H9 (cell line): Measurements from ENCODE around the gene MRC2. TPM values are rescaled to one million over a fixed set of nuclear protein-coding genes. Genes with fewer than 3 reads are reported as not detected.

Source experiments
- DNase-seq: peaks from one replicate; pipeline ENCODE4 v3.0.0-alpha.2; 2017
- H2AFZ ChIP-seq: one replicate; pipeline ENCODE4 v1.6.1; 2013; ENCODE audit warnings: mild to moderate bottlenecking, low read length, control low read depth, moderate library complexity
- H2AK5ac ChIP-seq: 2 replicates; pipeline ENCODE4 v1.6.1; 2013; ENCODE audit warnings: low read length, control low read depth, mixed read lengths; ENCODE audit not compliant: insufficient read length
- H2BK120ac ChIP-seq: one replicate; pipeline ENCODE4 v1.6.1; 2013; ENCODE audit warnings: low read depth, mild to moderate bottlenecking, low read length, control low read depth, inconsistent platforms; ENCODE audit not compliant: poor library complexity, severe bottlenecking
- H2BK12ac ChIP-seq: 2 replicates; pipeline ENCODE4 v1.6.1; 2013; ENCODE audit warnings: low read length, control low read depth, mixed read lengths, low read depth; ENCODE audit not compliant: insufficient read length
- H2BK15ac ChIP-seq: 2 replicates; pipeline ENCODE4 v1.6.1; 2013; ENCODE audit warnings: low read depth, low read length, control low read depth
- H2BK20ac ChIP-seq: one replicate; pipeline ENCODE4 v1.6.1; 2013; ENCODE audit warnings: low read depth, mild to moderate bottlenecking, low read length, control low read depth, inconsistent platforms; ENCODE audit not compliant: poor library complexity, severe bottlenecking
- H2BK5ac ChIP-seq: 2 replicates; pipeline ENCODE4 v1.6.1; 2013; ENCODE audit warnings: low read length, control low read depth, mixed read lengths; ENCODE audit not compliant: insufficient read length
- H3K14ac ChIP-seq: 2 replicates; pipeline ENCODE4 v1.6.1; 2013; ENCODE audit warnings: low read length, control low read depth; ENCODE audit not compliant: insufficient read depth
- H3K18ac ChIP-seq: 2 replicates; pipeline ENCODE4 v1.6.1; 2013; ENCODE audit warnings: low read depth, mild to moderate bottlenecking, mixed read lengths, low read length, control low read depth; ENCODE audit not compliant: insufficient read length
- H3K23ac ChIP-seq: 2 replicates; pipeline ENCODE4 v1.6.1; 2013; ENCODE audit warnings: low read length, control low read depth, mixed read lengths, low read depth; ENCODE audit not compliant: insufficient read length
- H3K23me2 ChIP-seq: 2 replicates; pipeline ENCODE4 v1.6.1; 2013; ENCODE audit warnings: low read depth, mild to moderate bottlenecking, mixed read lengths, low read length, control low read depth; ENCODE audit not compliant: insufficient read length, poor library complexity, severe bottlenecking
- H3K27ac ChIP-seq: 2 replicates; pipeline ENCODE4 v1.5.1; 2013; ENCODE audit warnings: low read length, control low read depth, mixed read lengths, low read depth; ENCODE audit not compliant: insufficient read length
- H3K27me3 ChIP-seq: 2 replicates; pipeline ENCODE4 v1.6.1; 2013; ENCODE audit warnings: low read length, control low read depth, inconsistent platforms; ENCODE audit not compliant: insufficient read depth
- H3K4ac ChIP-seq: 2 replicates; pipeline ENCODE4 v1.6.1; 2013; ENCODE audit warnings: low read depth, mild to moderate bottlenecking, control low read depth, inconsistent platforms, low read length, moderate library complexity
- H3K4me1 ChIP-seq: 2 replicates; pipeline ENCODE4 v1.6.1; 2013; ENCODE audit warnings: low read length, control low read depth, inconsistent platforms; ENCODE audit not compliant: insufficient read depth
- H3K4me2 ChIP-seq: 2 replicates; pipeline ENCODE4 v1.6.1; 2013; ENCODE audit warnings: low read length, control low read depth, mixed read lengths; ENCODE audit not compliant: insufficient read length, insufficient read depth
- H3K56ac ChIP-seq: 2 replicates; pipeline ENCODE4 v1.6.1; 2013; ENCODE audit warnings: low read depth, mild to moderate bottlenecking, mixed read lengths, low read length, control low read depth; ENCODE audit not compliant: insufficient read length
- H3K79me1 ChIP-seq: 2 replicates; pipeline ENCODE4 v1.6.1; 2013; ENCODE audit warnings: low read depth, mild to moderate bottlenecking, moderate library complexity, low read length, control low read depth, inconsistent platforms; ENCODE audit not compliant: insufficient read depth, poor library complexity, severe bottlenecking
- H3K79me2 ChIP-seq: 2 replicates; pipeline ENCODE4 v1.6.1; 2013; ENCODE audit warnings: low read length, control low read depth, inconsistent platforms; ENCODE audit not compliant: insufficient read depth
- H3K9ac ChIP-seq: 2 replicates; pipeline ENCODE4 v1.6.1; 2013; ENCODE audit warnings: low read length, control low read depth, mixed read lengths; ENCODE audit not compliant: insufficient read length; ENCODE audit errors: extremely low read depth
- H3K9me3 ChIP-seq: one replicate; pipeline ENCODE4 v1.6.1; 2013; ENCODE audit warnings: low read depth, low read length, inconsistent platforms; ENCODE audit not compliant: control insufficient read depth
- H3T11ph ChIP-seq: one replicate; pipeline ENCODE4 v1.6.1; 2013; ENCODE audit warnings: mild to moderate bottlenecking, low read length, control low read depth, inconsistent platforms
- H4K20me1 ChIP-seq: one replicate; pipeline ENCODE4 v1.6.1; 2013; ENCODE audit not compliant: control insufficient read depth, insufficient read length, insufficient read depth
- H4K5ac ChIP-seq: 2 replicates; pipeline ENCODE4 v1.6.1; 2013; ENCODE audit warnings: low read depth, mild to moderate bottlenecking, mixed read lengths, low read length, control low read depth; ENCODE audit not compliant: insufficient read length
- H4K8ac ChIP-seq: replicated peaks from 2 replicates; pipeline ENCODE4 v1.6.1; 2013; ENCODE audit warnings: low read length, control low read depth, mixed read lengths, low read depth; ENCODE audit not compliant: insufficient read length
- H4K91ac ChIP-seq: 2 replicates; pipeline ENCODE4 v1.6.1; 2013; ENCODE audit warnings: low read depth, mild to moderate bottlenecking, moderate library complexity, mixed read lengths, low read length, control low read depth; ENCODE audit not compliant: insufficient read length
- H3K27ac Mint-ChIP-seq, 3 experiments: 2 replicates in 2 of 3; 3 replicates in 1 of 3; pipeline ENCODE4 v1.8.0; 2020 to 2021; ENCODE audit warnings: mixed read lengths in 3 of 3, mild to moderate bottlenecking in 1 of 3, moderate library complexity in 1 of 3
- H3K27me3 Mint-ChIP-seq: 2 replicates; pipeline ENCODE4 v1.8.0; 2021; ENCODE audit warnings: low read depth, mild to moderate bottlenecking, moderate library complexity, mixed read lengths
- H3K36me3 Mint-ChIP-seq, 3 experiments: 2 replicates in 2 of 3; 3 replicates in 1 of 3; pipeline ENCODE4 v1.8.0; 2020 to 2021; ENCODE audit warnings: low read depth in 3 of 3, mixed read lengths in 3 of 3; ENCODE audit not compliant: insufficient read depth in 1 of 3
- H3K4me1 Mint-ChIP-seq, 2 experiments: 2 replicates each; pipeline ENCODE4 v1.8.0; 2020; ENCODE audit warnings: mixed read lengths in 2 of 2
- H3K4me3 Mint-ChIP-seq, 2 experiments: 2 replicates in 1 of 2; 3 replicates in 1 of 2; pipeline ENCODE4 v1.8.0; 2020 to 2021; ENCODE audit warnings: mild to moderate bottlenecking in 2 of 2, mixed read lengths in 2 of 2, moderate library complexity in 1 of 2
- H3K9me3 Mint-ChIP-seq, 2 experiments: 2 replicates in 1 of 2; 3 replicates in 1 of 2; pipeline ENCODE4 v1.8.0; 2020; ENCODE audit warnings: mild to moderate bottlenecking in 2 of 2, mixed read lengths in 2 of 2, moderate library complexity in 1 of 2
- WGBS: extraction: QIAGEN DNeasy Blood & Tissue Kit; methylation state at CpG from one replicate; pipeline ENCODE4 v1.1.7; 2013; ENCODE audit warnings: missing lambda C conversion rate, low lambda C conversion rate, mixed read lengths; ENCODE audit not compliant: insufficient read length; ENCODE audit errors: extremely low coverage; 5-methylcytosine and 5-hydroxymethylcytosine counted together
- total RNA-seq: library from RNA; stranded (reverse); gene quantifications from 2 replicates; pipeline ENCODE4 v1.2.1, GENCODE V29; 2021
- TF ChIP-seq, protein P1 (sequence below): fragments of 200-600 bp; sonication (generic); conservative IDR thresholded peaks from 3 replicates; pipeline ENCODE4 v1.8.0; 2021; ENCODE audit warnings: antibody characterized with exemption, mild to moderate bottlenecking

Gene MRC2
- total RNA-seq, 1 experiment from 2014 or later = 18.7 TPM

DNA sequence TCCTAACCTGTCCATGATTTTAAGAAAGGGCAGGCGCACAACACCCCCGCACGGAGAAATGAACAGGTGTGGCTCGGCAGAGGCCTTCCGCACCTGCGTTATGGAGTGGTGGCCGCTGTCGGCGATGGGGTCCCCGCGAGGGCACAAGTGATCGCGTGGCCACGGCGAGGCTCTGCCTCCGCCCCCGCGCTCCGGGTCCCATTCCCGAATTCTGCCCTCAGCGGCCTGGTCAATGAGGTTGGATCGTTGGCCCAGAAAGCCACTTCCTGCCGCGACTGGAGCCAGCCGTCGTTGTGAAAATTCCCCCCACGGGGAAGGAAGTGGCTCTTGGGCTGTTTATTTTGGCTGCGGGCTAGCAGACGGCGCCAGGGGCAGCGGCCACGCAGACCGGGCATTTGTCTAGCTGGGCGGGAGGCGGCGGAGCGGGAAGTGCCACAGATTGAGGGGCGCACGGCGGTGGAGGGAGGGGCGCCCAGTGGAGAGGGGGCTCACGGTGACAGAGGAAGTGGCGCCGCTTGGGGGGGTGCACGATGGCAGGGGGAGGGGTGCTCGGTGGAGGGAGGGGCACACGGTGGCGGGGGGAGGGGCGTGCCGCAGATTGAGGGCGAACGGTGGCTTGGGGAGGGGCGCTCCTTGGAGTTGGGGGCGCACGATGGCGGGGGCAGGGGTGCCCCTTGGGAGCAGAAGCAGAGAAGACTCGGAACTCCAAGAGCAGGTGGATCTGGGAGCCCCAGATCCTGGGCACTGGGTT is 25.0 kb downstream of the MRC2 start:
- Histone ChIP-seq H3K4me1 (no peaks in the 10 kb centered on the region; the same call in 1 of the 2 replicates), H3K79me2 (no peaks in the 10 kb centered on the region), H2BK15ac (no peak overlapping the region), H3K23me2 (peaks cover 11% of the 10 kb centered on the region), H3K23ac (no peak overlapping the region), H2BK120ac (peak overlapping the region; percentile 74), H4K5ac (no peak overlapping the region), H3K27me3 (no peaks in the 10 kb centered on the region; the same call in 1 of the 2 replicates), H3K79me1 (no peaks in the 10 kb centered on the region), H3K4me2 (peak overlapping the region; percentile 50), H2BK12ac (peak overlapping the region; percentile 48), H3K9ac (peak overlapping the region; percentile 42), H3K56ac (no peak overlapping the region), H2AK5ac (no peak overlapping the region), H3T11ph (no peak overlapping the region), H3K4ac (no peak overlapping the region), H4K91ac (no peak overlapping the region), H4K8ac (no peak overlapping the region), H2BK20ac (peak overlapping the region; percentile 15), H3K18ac (peak overlapping the region; percentile 90), H3K27ac (no peak overlapping the region), H4K20me1 (no peaks in the 10 kb centered on the region), H3K9me3 (no peaks in the 10 kb centered on the region), H2AFZ (no peak overlapping the region), H3K14ac (peak overlapping the region; percentile 86), H2BK5ac (no peak overlapping the region)
- WGBS = no CpG with 5 or more reads among the region's 57 CpGs
- H3K36me3 Mint-ChIP-seq = peaks cover 3 to 5% (median 4%) of the 10 kb centered on the region in 3 experiments; a peak in 4 of 7 replicates
- DNase-seq = no peak
- no peaks in the 10 kb centered on the region; a peak in 1 of 5 replicates for H3K9me3 Mint-ChIP-seq
- H3K4me3 Mint-ChIP-seq = peak overlapping the region; percentile 73 to 84
- H3K4me1 Mint-ChIP-seq = peaks cover 22 to 31% of the 10 kb centered on the region in 2 experiments
- peak overlapping the region in 2 of 3 experiments; percentile 91; a peak in 3 of 7 replicates for H3K27ac Mint-ChIP-seq
- peaks cover 21% of the 10 kb centered on the region for H3K27me3 Mint-ChIP-seq
- TF ChIP-seq, protein P1, sequence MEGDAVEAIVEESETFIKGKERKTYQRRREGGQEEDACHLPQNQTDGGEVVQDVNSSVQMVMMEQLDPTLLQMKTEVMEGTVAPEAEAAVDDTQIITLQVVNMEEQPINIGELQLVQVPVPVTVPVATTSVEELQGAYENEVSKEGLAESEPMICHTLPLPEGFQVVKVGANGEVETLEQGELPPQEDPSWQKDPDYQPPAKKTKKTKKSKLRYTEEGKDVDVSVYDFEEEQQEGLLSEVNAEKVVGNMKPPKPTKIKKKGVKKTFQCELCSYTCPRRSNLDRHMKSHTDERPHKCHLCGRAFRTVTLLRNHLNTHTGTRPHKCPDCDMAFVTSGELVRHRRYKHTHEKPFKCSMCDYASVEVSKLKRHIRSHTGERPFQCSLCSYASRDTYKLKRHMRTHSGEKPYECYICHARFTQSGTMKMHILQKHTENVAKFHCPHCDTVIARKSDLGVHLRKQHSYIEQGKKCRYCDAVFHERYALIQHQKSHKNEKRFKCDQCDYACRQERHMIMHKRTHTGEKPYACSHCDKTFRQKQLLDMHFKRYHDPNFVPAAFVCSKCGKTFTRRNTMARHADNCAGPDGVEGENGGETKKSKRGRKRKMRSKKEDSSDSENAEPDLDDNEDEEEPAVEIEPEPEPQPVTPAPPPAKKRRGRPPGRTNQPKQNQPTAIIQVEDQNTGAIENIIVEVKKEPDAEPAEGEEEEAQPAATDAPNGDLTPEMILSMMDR = no peak
